ENCODE data around the gene NEK4.

NEK4 gene

DNA sequence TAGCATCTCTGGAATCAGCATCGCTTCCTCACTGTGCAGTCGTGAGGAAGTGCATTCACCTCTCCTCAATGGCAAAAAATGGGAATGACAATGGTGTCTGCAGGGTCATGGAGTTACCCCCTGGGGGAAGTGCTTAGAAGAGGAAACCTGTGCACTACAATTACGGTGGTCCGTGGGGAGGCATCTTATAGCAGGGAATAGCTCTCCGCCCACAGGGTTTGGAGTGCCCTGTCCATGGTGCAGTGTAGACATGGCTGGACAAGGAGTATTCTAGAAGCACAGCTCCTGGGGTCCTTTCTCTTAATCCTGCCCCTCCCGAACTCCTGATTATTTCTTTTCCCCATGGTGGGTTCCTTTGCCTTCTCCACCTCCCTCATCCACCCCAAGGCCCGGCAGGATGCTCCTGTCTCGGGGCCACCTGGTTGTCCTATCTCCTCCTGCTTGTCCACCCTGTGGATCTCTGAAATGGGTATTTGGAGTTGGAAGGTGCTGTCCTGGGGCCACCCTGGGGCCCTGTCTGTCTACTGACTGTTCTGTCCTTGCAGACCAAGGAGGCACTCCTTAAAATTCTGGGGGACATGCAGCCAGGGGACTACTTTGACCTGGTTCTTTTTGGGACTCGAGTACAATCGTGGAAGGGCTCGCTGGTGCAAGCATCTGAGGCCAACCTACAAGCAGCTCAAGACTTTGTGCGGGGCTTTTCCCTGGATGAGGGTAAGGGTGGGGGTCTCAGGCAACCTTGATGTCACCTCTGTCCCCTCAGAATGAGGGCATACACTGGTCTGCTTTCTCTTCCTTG, 11.9 kb upstream of the NEK4 start:
- TF ChIP-seq, protein P1, sequence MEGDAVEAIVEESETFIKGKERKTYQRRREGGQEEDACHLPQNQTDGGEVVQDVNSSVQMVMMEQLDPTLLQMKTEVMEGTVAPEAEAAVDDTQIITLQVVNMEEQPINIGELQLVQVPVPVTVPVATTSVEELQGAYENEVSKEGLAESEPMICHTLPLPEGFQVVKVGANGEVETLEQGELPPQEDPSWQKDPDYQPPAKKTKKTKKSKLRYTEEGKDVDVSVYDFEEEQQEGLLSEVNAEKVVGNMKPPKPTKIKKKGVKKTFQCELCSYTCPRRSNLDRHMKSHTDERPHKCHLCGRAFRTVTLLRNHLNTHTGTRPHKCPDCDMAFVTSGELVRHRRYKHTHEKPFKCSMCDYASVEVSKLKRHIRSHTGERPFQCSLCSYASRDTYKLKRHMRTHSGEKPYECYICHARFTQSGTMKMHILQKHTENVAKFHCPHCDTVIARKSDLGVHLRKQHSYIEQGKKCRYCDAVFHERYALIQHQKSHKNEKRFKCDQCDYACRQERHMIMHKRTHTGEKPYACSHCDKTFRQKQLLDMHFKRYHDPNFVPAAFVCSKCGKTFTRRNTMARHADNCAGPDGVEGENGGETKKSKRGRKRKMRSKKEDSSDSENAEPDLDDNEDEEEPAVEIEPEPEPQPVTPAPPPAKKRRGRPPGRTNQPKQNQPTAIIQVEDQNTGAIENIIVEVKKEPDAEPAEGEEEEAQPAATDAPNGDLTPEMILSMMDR (IDR thresholded peaks at IDR 0.05): no peak

DNA sequence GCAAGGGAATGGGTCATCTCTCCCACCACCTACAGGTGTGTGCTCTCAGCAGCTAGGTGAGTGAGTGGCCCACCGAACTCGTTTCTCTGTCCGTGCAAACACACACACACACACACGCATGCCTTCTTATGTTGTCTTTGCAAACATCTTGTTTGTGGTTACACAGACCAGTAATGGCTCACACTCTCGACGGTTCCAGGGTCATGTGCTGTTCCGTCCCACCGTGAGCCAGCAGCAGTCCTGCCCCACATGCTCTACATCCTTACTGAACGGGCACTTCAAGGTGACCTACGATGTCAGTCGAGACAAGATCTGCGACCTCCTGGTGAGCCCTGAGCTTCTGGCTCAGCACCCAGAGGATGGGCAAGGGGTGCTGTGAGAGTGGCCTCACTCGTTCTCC, 11.0 kb upstream of the NEK4 start:
- TF ChIP-seq, protein P1 (IDR thresholded peaks at IDR 0.05): no peak

- TF ChIP-seq, protein P1 (IDR thresholded peaks at IDR 0.05): no peak
These were observed 9.3 kb upstream of the NEK4 start for GRCh38 chr3:52779837-52780585.

DNA sequence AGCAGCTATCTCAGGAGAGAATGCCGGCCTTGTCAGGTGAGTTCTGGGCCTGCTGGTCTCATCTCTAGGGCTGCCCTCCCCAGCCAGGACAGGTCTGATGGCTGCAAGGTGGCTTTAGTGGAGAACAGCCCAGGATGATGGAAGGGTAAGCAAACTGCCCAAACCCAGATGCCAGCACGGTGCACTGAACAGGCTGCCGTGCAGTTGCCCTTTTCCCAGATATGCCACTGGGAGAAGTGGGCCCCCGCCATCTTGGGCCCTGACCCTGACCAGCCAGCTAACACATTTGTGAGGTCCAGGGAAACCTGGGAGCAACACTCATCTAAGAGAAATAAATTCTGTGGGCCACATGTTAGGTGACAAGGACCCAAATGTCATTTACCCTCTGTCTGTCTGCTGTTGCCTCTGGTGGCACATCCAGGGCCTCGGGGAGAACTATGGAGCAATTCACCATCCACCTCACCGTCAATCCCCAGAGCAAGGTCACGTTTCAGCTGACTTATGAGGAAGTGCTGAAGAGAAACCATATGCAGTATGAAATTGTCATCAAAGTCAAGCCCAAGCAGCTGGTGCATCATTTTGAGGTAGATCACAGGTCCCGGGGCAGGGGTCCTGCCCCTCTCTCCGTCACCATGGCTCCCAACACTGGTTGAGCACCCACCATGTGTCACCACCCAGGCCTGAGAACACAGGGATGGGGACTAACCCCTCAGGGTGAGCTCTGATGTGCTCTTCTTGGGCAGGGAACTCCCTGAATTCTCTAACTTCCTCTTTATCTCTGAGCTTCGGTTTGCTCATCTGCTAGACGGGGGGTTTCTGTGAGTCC, 8.5 kb upstream of the NEK4 start:
- TF ChIP-seq, protein P1 (IDR thresholded peaks at IDR 0.05): no peak

- TF ChIP-seq, protein P1 (IDR thresholded peaks at IDR 0.05): no peak
These were observed 7.4 kb upstream of the NEK4 start for GRCh38 chr3:52777959-52778805.

DNA sequence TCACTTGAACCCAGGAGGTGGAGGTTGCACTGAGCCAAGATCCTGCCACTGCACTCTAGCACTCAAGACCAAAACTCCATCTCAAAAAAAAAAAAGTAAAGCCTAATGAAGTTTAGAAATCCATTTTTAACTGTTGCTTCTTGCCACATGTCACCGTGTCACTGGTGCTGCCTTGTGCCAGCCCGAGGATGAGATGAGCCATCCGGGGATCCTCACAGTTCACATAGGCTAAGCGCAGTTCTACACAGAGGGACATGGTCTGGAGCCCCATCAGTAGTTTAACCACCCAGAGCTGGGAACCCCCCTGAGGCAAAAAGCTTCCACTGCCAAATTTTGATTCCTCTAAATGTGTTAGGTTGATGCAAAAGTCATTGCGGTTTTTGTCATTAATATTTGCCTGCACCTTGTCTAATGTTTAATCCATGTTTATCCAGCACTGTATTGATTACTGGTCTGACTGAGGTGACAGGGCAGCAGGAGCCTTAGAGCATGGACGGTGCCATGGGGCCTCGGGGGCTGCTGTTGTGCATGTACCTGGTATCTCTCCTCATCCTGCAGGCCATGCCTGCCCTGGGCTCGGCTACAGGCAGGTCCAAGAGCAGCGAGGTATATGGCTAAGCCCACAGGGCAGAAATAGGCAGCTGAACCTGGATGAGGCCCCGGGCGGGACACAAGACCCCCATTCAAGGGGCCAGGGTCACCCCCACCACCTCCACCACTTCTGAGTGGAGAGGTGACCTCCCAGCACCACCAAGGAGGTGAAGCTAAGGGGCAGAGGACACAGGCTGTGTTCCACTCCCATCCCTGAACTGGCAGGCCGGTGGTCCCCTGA, 6.6 kb upstream of the NEK4 start, which contains the start of gene ITIH1:
ITIH1 (plus strand) TSS at position 473 of the 832 bp plus-strand sequence; CDS start at position 490, 17 bp downstream.
- TF ChIP-seq, protein P1 (IDR thresholded peaks at IDR 0.05): no peak

All from LNCAP (cell line).